GM12891 (cell line): ENCODE results near the gene CAMTA1.

Experiments used
- PAX5 ChIP-seq: IDR thresholded peaks from 2 replicates; pipeline ENCODE4 v1.6.1; 2011; ENCODE audit warnings: low read length, moderate library complexity, mild to moderate bottlenecking; ENCODE audit not compliant: insufficient read depth, severe bottlenecking
- POLR2A ChIP-seq: IDR thresholded peaks from 2 replicates; pipeline ENCODE4 v1.6.1; 2011; ENCODE audit warnings: low read depth, low read length, control low read depth
- POLR2AphosphoS5 ChIP-seq: IDR thresholded peaks from 2 replicates; pipeline ENCODE4 v1.6.1; 2011; ENCODE audit warnings: low read depth, low read length, control low read depth
- SPI1 ChIP-seq: IDR thresholded peaks from 2 replicates; pipeline ENCODE4 v1.6.1; 2011; ENCODE audit warnings: low read depth, low read length, control low read depth
- TAF1 ChIP-seq: IDR thresholded peaks from 2 replicates; pipeline ENCODE4 v1.6.1; 2011; ENCODE audit warnings: low read depth, low read length, control low read depth

GRCh38 chr1:7629011-7629410 is 843.8 kb downstream of the CAMTA1 start:
- TF ChIP-seq SPI1 (no peak), PAX5 (no peak), POLR2A (no peak), POLR2AphosphoS5 (no peak), TAF1 (no peak)
